Transverse colon (tissue), 4 donors: ENCODE measurements around the gene STK32B.

Experiments used
- POLR2A ChIP-seq: fragments of 450-650 bp; IDR thresholded peaks from one replicate; pipeline ENCODE4 v1.6.1; 2016; ENCODE audit warnings: antibody characterized with exemption, mild to moderate bottlenecking, moderate library complexity
- POLR2AphosphoS5 ChIP-seq, 3 donors: sonication (generic); formaldehyde crosslinking; IDR thresholded peaks; one replicate each; pipeline ENCODE4 v1.6.1; 2016; ENCODE audit warnings: antibody characterized with exemption in 3 of 3
- TF ChIP-seq, protein P1 (sequence below), 5 experiments: fragments of 200-600 bp in 3 of 5; fragments of 450-650 bp in 2 of 5; sonication (generic) in 3 of 5; IDR thresholded peaks; 1 replicate in 2 of 5; 2 replicates in 3 of 5; pipeline ENCODE4 v1.5.1; 2016 to 2017; ENCODE audit warnings: antibody characterized with exemption in 5 of 5, inconsistent platforms in 3 of 5, mild to moderate bottlenecking in 2 of 5, moderate library complexity in 1 of 5

DNA sequence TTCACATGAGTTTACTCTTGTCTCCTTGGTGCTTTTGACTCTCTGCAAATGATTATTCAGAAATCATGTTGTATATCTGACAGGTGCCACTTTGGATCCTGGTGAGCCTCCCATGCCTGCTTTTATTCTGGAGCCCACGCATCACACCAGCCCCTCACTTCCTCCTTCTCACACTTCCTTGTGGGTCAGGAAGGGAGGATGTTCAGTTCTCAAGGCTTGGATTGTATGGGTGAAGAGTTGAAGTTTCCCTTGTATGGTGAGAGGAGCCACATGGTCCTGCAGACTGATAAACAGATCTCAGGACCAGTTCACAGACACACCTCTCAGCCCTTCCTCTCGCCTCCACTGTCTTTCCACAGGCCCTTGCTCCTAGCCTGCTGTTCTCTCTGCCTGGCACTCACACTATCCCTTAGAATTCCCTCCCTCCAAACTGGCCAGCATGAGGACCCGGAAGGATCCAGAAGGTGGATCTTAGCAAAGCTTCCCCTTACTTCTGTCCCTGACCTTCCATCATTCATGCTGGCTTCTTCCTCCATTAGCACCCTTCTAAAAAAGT, 92.1 kb downstream of the STK32B start:
- TF ChIP-seq, protein P1, sequence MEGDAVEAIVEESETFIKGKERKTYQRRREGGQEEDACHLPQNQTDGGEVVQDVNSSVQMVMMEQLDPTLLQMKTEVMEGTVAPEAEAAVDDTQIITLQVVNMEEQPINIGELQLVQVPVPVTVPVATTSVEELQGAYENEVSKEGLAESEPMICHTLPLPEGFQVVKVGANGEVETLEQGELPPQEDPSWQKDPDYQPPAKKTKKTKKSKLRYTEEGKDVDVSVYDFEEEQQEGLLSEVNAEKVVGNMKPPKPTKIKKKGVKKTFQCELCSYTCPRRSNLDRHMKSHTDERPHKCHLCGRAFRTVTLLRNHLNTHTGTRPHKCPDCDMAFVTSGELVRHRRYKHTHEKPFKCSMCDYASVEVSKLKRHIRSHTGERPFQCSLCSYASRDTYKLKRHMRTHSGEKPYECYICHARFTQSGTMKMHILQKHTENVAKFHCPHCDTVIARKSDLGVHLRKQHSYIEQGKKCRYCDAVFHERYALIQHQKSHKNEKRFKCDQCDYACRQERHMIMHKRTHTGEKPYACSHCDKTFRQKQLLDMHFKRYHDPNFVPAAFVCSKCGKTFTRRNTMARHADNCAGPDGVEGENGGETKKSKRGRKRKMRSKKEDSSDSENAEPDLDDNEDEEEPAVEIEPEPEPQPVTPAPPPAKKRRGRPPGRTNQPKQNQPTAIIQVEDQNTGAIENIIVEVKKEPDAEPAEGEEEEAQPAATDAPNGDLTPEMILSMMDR (IDR thresholded peaks at IDR 0.05), result no peak
- TF ChIP-seq POLR2AphosphoS5 (IDR thresholded peaks at IDR 0.05) (no peak), POLR2A (no peak)
